GM23338 (cell line): ENCODE results near the gene ACSF3. TPM values are rescaled to one million over a fixed set of nuclear protein-coding genes. Genes with fewer than 3 reads are reported as not detected.
A peak's percentile ranks its signal among the peaks of the same experiment; 100 is the strongest.

Source experiments
- ATAC-seq: fragments of 200-7000 bp; cut with Tn5 transposase; 3 replicates; pipeline ENCODE4 v1.9.1; 2020
- DNase-seq: peaks from one replicate; pipeline ENCODE4 v3.0.0-alpha.2; 2015; ENCODE audit warnings: low spot score
- H2AFZ ChIP-seq: fragments of 200-600 bp; sonication (generic); 2 replicates; pipeline ENCODE4 v1.8.0; 2016; ENCODE audit warnings: antibody characterized with exemption, mild to moderate bottlenecking, moderate library complexity
- H3F3A ChIP-seq: fragments of 200-600 bp; sonication (generic); replicated peaks from 2 replicates; pipeline ENCODE4 v1.8.0; 2017; ENCODE audit warnings: antibody characterized with exemption, mixed run types, low read depth
- H3K27ac ChIP-seq: fragments of 200-600 bp; sonication (generic); 2 replicates; pipeline ENCODE4 v1.6.1; 2016; ENCODE audit warnings: low read depth
- H3K27me3 ChIP-seq: fragments of 200-600 bp; sonication (generic); 2 replicates; pipeline ENCODE4 v1.8.0; 2016; ENCODE audit warnings: mild to moderate bottlenecking, mixed run types, moderate library complexity; ENCODE audit not compliant: insufficient read depth
- H3K36me3 ChIP-seq: fragments of 200-600 bp; sonication (generic); 2 replicates; pipeline ENCODE4 v1.8.0; 2016; ENCODE audit warnings: mild to moderate bottlenecking; ENCODE audit not compliant: insufficient read depth
- H3K4me1 ChIP-seq: fragments of 200-600 bp; sonication (generic); 2 replicates; pipeline ENCODE4 v1.8.0; 2016; ENCODE audit warnings: mild to moderate bottlenecking, moderate library complexity; ENCODE audit not compliant: insufficient read depth
- H3K4me2 ChIP-seq: fragments of 200-600 bp; sonication (generic); 2 replicates; pipeline ENCODE4 v1.7.1; 2017; ENCODE audit warnings: mixed run types
- H3K4me3 ChIP-seq: fragments of 200-600 bp; sonication (generic); 2 replicates; pipeline ENCODE4 v1.6.1; 2016; ENCODE audit warnings: mixed run types
- H3K79me2 ChIP-seq: fragments of 200-600 bp; sonication (generic); replicated peaks from 2 replicates; pipeline ENCODE4 v1.8.0; 2017; ENCODE audit warnings: mild to moderate bottlenecking; ENCODE audit not compliant: insufficient read depth
- H3K9me2 ChIP-seq: fragments of 200-600 bp; sonication (generic); 2 replicates; pipeline ENCODE4 v1.8.0; 2017; ENCODE audit not compliant: insufficient read depth
- H4K20me1 ChIP-seq: fragments of 200-600 bp; sonication (generic); replicated peaks from 2 replicates; pipeline ENCODE4 v1.8.0; 2017; ENCODE audit warnings: mild to moderate bottlenecking; ENCODE audit not compliant: insufficient read depth
- H3K27ac Mint-ChIP-seq: 2 replicates; pipeline ENCODE4 v1.8.0; 2020; ENCODE audit warnings: inconsistent platforms, mild to moderate bottlenecking, moderate library complexity, mixed read lengths
- H3K27me3 Mint-ChIP-seq: 3 replicates; pipeline ENCODE4 v1.8.0; 2022; ENCODE audit warnings: low read depth, mild to moderate bottlenecking, moderate library complexity, mixed read lengths, inconsistent platforms; ENCODE audit not compliant: insufficient read depth, poor library complexity
- H3K36me3 Mint-ChIP-seq: 3 replicates; pipeline ENCODE4 v1.8.0; 2021; ENCODE audit warnings: low read depth, mild to moderate bottlenecking, inconsistent platforms, moderate library complexity, mixed read lengths
- H3K4me1 Mint-ChIP-seq: 3 replicates; pipeline ENCODE4 v1.8.0; 2020; ENCODE audit warnings: mild to moderate bottlenecking, inconsistent platforms, mixed read lengths
- H3K4me3 Mint-ChIP-seq: 3 replicates; pipeline ENCODE4 v1.8.0; 2021; ENCODE audit warnings: moderate library complexity, mild to moderate bottlenecking, inconsistent platforms, mixed read lengths
- H3K9me3 Mint-ChIP-seq: 3 replicates; pipeline ENCODE4 v1.8.0; 2020; ENCODE audit warnings: moderate library complexity, mild to moderate bottlenecking, inconsistent platforms, mixed read lengths
- CREB1 ChIP-seq: fragments of 250-450 bp; sonication (Bioruptor Pico); IDR thresholded peaks from 2 replicates; pipeline ENCODE4 v1.5.0; 2020; ENCODE audit warnings: low read depth, mild to moderate bottlenecking, moderate library complexity
- CTCF ChIP-seq, 2 experiments: fragments of 200-600 bp in 1 of 2; sonication (generic) in 1 of 2; conservative IDR thresholded peaks; 2 replicates each; pipeline versions ENCODE4 v1.5.1 to v1.6.1; 2016 to 2017; ENCODE audit warnings: antibody characterized with exemption in 2 of 2, low read depth in 2 of 2, mild to moderate bottlenecking in 2 of 2, moderate library complexity in 1 of 2
- ETS1 ChIP-seq: IDR thresholded peaks from 2 replicates; pipeline ENCODE4 v1.6.1; 2016; ENCODE audit warnings: antibody characterized with exemption
- EZH2 ChIP-seq: fragments of 200-600 bp; sonication (generic); IDR thresholded peaks from one replicate; pipeline ENCODE4 v1.8.0; 2017; ENCODE audit warnings: antibody characterized with exemption, mild to moderate bottlenecking, low read depth; ENCODE audit not compliant: unreplicated experiment
- EZH2phosphoT487 ChIP-seq: fragments of 200-600 bp; sonication (generic); IDR thresholded peaks from one replicate; pipeline ENCODE4 v1.8.1; 2018; ENCODE audit warnings: antibody characterized with exemption; ENCODE audit not compliant: unreplicated experiment
- JUNB ChIP-seq: IDR thresholded peaks from one replicate; pipeline ENCODE4 v1.6.1; 2016; ENCODE audit warnings: antibody characterized with exemption; ENCODE audit not compliant: unreplicated experiment
- NANOG ChIP-seq: IDR thresholded peaks from 2 replicates; pipeline ENCODE4 v1.6.1; 2016; ENCODE audit warnings: antibody characterized with exemption, borderline replicate concordance
- POLR2AphosphoS5 ChIP-seq: IDR thresholded peaks from 2 replicates; pipeline ENCODE4 v1.6.1; 2016; ENCODE audit warnings: antibody characterized with exemption, low read depth
- STAT1 ChIP-seq: IDR thresholded peaks from one replicate; pipeline ENCODE4 v1.6.1; 2016; ENCODE audit warnings: antibody characterized with exemption; ENCODE audit not compliant: unreplicated experiment
- ZNF114 ChIP-seq: fragments of 250-450 bp; sonication (Bioruptor Pico); IDR thresholded peaks from 2 replicates; pipeline ENCODE4 v1.5.0; 2020; ENCODE audit warnings: mild to moderate bottlenecking, moderate library complexity
- ZNF331 ChIP-seq: fragments of 250-450 bp; sonication (Bioruptor Pico); IDR thresholded peaks from 2 replicates; pipeline ENCODE4 v1.5.0; 2020; ENCODE audit warnings: low read depth, mild to moderate bottlenecking, moderate library complexity
- polyA plus RNA-seq: library from polyadenylated mRNA; unstranded; fragments of >200 nt; fragmentation: Nextera tagmentation; extraction: Ambion mirVana; gene quantifications from 2 replicates; pipeline ENCODE4 v1.2.1, GENCODE V29; 2016
- total RNA-seq: library from RNA; depleted of rRNA; stranded (reverse); fragments of >200 nt; shearing (Covaris generic); gene quantifications from 2 replicates; pipeline ENCODE4 v1.2.3, GENCODE V29; 2014
- TF ChIP-seq, protein P1 (sequence below): IDR thresholded peaks from one replicate; pipeline ENCODE4 v1.6.1; 2018; ENCODE audit warnings: antibody characterized with exemption; ENCODE audit not compliant: unreplicated experiment
- TF ChIP-seq, protein P2 (sequence below): fragments of 250-450 bp; sonication (Bioruptor Pico); IDR thresholded peaks from 2 replicates; pipeline ENCODE4 v1.5.0; 2020; ENCODE audit warnings: mild to moderate bottlenecking, moderate library complexity

ACSF3 gene
- total and polyA plus RNA-seq, 2 experiments from 2014 or later: 12.8 to 23.1 TPM

GRCh38 chr16:89191033-89191900 lies 97.6 kb downstream of the ACSF3 start:
- H3K4me1 Mint-ChIP-seq: no peaks in the 10 kb centered on the region
- no peak overlapping the region for H3K27ac Mint-ChIP-seq
- DNase-seq (no peak), ATAC-seq (peak; percentile 6)
- TF ChIP-seq ETS1: no peak
- no peak for TF ChIP-seq EZH2
- TF ChIP-seq JUNB: no peak
- TF ChIP-seq, protein P1, sequence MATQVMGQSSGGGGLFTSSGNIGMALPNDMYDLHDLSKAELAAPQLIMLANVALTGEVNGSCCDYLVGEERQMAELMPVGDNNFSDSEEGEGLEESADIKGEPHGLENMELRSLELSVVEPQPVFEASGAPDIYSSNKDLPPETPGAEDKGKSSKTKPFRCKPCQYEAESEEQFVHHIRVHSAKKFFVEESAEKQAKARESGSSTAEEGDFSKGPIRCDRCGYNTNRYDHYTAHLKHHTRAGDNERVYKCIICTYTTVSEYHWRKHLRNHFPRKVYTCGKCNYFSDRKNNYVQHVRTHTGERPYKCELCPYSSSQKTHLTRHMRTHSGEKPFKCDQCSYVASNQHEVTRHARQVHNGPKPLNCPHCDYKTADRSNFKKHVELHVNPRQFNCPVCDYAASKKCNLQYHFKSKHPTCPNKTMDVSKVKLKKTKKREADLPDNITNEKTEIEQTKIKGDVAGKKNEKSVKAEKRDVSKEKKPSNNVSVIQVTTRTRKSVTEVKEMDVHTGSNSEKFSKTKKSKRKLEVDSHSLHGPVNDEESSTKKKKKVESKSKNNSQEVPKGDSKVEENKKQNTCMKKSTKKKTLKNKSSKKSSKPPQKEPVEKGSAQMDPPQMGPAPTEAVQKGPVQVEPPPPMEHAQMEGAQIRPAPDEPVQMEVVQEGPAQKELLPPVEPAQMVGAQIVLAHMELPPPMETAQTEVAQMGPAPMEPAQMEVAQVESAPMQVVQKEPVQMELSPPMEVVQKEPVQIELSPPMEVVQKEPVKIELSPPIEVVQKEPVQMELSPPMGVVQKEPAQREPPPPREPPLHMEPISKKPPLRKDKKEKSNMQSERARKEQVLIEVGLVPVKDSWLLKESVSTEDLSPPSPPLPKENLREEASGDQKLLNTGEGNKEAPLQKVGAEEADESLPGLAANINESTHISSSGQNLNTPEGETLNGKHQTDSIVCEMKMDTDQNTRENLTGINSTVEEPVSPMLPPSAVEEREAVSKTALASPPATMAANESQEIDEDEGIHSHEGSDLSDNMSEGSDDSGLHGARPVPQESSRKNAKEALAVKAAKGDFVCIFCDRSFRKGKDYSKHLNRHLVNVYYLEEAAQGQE: no peak
- no peak for TF ChIP-seq POLR2AphosphoS5
- TF ChIP-seq EZH2phosphoT487: no peak
- TF ChIP-seq ZNF114 (CRISPR knock-in tag): no peak
- TF ChIP-seq, protein P2, sequence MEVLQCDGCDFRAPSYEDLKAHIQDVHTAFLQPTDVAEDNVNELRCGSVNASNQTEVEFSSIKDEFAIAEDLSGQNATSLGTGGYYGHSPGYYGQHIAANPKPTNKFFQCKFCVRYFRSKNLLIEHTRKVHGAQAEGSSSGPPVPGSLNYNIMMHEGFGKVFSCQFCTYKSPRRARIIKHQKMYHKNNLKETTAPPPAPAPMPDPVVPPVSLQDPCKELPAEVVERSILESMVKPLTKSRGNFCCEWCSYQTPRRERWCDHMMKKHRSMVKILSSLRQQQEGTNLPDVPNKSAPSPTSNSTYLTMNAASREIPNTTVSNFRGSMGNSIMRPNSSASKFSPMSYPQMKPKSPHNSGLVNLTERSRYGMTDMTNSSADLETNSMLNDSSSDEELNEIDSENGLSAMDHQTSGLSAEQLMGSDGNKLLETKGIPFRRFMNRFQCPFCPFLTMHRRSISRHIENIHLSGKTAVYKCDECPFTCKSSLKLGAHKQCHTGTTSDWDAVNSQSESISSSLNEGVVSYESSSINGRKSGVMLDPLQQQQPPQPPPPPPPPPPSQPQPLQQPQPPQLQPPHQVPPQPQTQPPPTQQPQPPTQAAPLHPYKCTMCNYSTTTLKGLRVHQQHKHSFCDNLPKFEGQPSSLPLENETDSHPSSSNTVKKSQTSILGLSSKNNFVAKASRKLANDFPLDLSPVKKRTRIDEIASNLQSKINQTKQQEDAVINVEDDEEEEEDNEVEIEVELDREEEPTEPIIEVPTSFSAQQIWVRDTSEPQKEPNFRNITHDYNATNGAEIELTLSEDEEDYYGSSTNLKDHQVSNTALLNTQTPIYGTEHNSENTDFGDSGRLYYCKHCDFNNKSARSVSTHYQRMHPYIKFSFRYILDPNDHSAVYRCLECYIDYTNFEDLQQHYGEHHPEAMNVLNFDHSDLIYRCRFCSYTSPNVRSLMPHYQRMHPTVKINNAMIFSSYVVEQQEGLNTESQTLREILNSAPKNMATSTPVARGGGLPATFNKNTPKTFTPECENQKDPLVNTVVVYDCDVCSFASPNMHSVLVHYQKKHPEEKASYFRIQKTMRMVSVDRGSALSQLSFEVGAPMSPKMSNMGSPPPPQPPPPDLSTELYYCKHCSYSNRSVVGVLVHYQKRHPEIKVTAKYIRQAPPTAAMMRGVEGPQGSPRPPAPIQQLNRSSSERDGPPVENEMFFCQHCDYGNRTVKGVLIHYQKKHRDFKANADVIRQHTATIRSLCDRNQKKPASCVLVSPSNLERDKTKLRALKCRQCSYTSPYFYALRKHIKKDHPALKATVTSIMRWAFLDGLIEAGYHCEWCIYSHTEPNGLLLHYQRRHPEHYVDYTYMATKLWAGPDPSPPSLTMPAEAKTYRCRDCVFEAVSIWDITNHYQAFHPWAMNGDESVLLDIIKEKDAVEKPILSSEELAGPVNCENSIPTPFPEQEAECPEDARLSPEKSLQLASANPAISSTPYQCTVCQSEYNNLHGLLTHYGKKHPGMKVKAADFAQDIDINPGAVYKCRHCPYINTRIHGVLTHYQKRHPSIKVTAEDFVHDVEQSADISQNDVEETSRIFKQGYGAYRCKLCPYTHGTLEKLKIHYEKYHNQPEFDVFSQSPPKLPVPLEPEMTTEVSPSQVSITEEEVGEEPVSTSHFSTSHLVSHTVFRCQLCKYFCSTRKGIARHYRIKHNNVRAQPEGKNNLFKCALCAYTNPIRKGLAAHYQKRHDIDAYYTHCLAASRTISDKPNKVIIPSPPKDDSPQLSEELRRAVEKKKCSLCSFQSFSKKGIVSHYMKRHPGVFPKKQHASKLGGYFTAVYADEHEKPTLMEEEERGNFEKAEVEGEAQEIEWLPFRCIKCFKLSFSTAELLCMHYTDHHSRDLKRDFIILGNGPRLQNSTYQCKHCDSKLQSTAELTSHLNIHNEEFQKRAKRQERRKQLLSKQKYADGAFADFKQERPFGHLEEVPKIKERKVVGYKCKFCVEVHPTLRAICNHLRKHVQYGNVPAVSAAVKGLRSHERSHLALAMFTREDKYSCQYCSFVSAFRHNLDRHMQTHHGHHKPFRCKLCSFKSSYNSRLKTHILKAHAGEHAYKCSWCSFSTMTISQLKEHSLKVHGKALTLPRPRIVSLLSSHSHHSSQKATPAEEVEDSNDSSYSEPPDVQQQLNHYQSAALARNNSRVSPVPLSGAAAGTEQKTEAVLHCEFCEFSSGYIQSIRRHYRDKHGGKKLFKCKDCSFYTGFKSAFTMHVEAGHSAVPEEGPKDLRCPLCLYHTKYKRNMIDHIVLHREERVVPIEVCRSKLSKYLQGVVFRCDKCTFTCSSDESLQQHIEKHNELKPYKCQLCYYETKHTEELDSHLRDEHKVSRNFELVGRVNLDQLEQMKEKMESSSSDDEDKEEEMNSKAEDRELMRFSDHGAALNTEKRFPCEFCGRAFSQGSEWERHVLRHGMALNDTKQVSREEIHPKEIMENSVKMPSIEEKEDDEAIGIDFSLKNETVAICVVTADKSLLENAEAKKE: no peak
- no peak for TF ChIP-seq STAT1
- no peak for TF ChIP-seq CREB1 (CRISPR knock-in tag)
- TF ChIP-seq CTCF (conservative IDR thresholded peaks at IDR 0.05; ENCODE audit: low read depth in 2 of 2): no peak
- no peak for TF ChIP-seq NANOG
- no peak for TF ChIP-seq ZNF331
- H3K4me3 Mint-ChIP-seq: no peak overlapping the region; the same call in 1 of the 3 replicates
- Histone ChIP-seq H4K20me1 (no peaks in the 10 kb centered on the region), H3K4me2 (peak overlapping the region; percentile 67), H3K79me2 (no peaks in the 10 kb centered on the region), H3K27ac (no peak overlapping the region), H3F3A (no peaks in the 10 kb centered on the region), H3K27me3 (no peaks in the 10 kb centered on the region), H3K4me1 (no peaks in the 10 kb centered on the region), H3K9me2 (no peaks in the 10 kb centered on the region), H3K36me3 (no peaks in the 10 kb centered on the region), H3K4me3 (peak overlapping the region; percentile 37; the same call in 1 of the 2 replicates), H2AFZ (no peak overlapping the region)
- peaks cover 16% of the 10 kb centered on the region for H3K27me3 Mint-ChIP-seq
- no peaks in the 10 kb centered on the region for H3K36me3 Mint-ChIP-seq
- peaks cover 8% of the 10 kb centered on the region; the same call in 2 of the 3 replicates for H3K9me3 Mint-ChIP-seq
